NCI-H748 treated with DMSO at 0.1 percent for 48 hours (cell line): ENCODE results near the gene ZNF670.
"Not testable (repeated sequence)": the region's sequence is repeated elsewhere in the genome, so short reads cannot be mapped to it uniquely, and the experiment has no call there.

Experiments
- DNase-seq: peaks from one replicate; lab custom pipeline; 2025; lab: John Stamatoyannopoulos, UW

ZNF670 gene

DNA sequence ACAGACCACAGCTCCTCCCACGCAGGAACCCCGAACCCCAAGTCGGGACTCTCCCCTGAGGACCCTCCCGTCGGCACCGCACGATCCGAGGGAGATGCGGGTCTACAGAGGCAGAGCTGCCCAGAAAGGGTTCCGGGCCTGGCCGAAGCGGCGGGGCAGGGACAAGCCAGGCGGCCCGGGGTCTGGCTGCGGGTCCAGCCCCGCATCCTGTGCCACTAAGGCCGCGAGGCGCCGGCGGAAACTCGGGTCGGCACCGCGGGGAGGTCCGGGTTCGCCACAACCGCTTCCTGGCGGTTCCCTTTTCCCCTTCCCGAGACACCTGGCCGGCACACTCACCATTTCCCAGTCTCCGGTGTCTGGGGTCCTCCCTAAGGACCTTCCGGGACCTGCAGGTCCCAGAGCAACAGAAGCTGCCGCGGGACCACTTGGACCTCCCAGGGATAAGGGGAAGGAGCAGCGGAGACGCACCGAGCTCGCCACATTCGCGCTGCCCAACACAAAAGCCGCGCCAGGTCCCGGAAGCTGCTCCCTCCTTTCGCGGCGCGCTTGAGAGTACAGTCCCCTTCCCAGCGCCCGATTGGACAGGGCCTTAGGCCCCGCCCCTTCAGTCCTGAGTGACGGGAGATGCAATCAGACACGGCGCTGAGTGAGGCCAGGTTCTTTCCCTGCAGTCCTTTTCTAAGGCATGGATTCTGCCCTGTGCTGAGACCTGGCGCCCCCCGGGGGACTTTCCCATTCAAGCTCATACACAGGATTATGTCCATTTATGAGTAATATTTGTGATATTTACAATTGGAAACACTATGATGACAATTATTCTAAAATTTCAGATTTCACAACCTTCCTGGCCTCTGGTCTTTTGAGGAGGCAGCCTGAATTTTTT, at the start of gene ZNF670:
Gene ZNF670 (minus strand): TSS at position 554 of the 883 bp plus-strand sequence. CDS start 215 bp downstream, at position 339.
- DNase-seq = peak; percentile 91

DNA sequence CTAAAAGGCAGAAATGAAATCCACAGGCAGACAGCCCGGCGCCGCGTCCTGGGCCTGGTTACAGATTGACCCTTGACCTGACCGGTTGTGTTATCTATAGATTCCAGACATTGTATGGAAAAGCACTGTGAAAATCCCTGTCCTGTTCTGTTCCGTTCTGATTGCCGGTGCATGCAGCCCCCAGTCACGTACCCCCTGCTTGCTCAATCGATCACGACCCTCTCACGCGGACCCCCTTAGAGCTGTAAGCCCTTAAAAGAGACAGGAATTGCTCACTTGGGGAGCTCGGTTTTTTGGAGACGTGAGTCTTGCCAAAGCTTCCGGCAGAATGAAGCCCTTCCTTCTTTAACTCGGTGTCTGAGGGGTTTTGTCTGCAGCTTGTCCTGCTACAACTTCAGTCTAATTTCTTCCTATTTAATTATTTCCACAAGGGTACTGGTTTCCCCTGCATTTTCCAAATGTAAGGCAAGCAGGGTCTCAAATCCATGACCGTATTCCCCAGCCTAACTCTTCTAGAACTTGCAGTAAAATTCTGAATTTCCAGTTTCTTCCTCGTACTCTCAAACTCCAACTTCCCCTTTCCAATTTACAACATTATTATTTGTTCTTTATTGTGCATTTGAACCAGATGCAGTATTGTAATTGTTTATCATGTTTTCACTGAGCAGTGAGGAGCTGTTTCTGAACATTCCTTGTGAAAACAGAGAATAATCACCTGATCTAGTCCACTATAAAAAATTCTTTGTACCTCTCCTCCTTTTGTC, 49.1 kb upstream of the ZNF670 start:
- DNase-seq = not testable (repeated sequence)

DNA sequence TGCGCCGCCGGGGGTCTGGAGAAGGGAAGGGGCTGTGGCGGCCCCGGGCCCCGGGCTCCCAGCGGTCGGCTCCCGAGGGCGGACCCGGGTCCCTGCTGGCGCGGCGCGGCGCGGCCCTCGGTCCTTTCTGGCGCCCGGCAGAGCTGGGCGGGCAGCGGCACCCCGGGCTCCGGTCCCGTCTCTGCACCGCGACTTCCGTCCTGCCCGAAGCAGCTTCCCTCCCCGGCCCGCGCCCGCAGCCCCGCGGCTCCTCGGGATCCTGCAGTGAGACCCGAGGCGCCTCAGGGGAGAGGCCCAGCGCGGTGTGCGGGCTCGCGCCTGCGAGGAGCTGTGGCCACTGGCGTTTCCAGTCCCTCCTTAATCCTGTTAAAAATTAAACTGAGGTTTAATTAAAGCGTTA, 48.0 kb upstream of the ZNF670 start:
- DNase-seq = not testable (repeated sequence)

DNA sequence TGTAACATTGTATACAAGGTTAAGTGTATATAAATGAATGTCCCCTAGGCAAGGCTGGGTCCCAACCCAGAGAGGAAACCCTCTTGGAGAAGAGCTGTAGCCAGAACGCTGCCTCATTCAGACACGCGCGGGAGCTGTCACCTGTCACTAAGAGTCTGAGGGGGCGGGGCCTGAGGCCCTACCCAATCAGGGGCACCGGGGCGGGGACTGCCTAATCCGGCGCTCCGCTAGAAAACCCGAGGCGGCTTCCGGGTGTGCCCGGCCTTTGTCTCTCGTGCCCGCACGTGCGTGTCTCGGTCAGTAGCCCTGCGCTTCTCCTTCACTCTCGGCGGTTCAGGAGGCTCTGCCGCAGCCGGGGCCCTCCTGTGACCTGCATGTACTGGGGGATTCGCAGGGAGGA, 47.6 kb upstream of the ZNF670 start:
- not testable (repeated sequence) for DNase-seq

DNA sequence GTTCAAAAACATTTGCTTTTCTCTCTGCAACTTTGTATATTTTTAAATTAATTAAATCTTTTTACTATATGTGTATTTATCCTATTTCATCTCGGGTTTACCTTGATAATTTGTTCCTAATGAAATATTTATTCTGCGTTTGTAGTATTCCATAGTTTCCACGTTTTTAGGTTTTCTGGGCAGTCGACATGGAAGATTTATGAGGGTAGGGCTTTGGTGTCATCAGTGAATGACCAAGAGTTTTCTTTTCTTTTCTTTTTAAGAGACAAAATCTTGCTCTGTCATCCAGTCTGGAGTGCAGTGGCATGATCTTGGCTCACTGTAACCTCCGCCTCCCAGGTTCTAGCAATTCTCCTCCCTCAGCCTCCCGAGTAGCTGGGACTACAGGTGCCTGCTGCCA, 42.8 kb upstream of the ZNF670 start:
- DNase-seq = no peak

DNA sequence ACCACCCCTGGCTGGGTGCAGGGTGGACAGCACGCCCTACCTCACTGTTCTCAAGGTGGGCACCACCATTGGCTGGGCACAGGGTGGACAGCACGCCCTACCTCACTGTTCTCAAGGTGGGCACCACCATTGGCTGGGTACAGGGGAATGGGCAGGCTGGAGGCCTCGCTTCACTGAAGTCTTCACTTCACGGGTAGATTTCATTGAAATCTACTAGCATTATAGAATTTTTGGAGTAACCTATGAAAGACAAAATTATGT, 41.7 kb upstream of the ZNF670 start:
- DNase-seq = not testable (repeated sequence)

DNA sequence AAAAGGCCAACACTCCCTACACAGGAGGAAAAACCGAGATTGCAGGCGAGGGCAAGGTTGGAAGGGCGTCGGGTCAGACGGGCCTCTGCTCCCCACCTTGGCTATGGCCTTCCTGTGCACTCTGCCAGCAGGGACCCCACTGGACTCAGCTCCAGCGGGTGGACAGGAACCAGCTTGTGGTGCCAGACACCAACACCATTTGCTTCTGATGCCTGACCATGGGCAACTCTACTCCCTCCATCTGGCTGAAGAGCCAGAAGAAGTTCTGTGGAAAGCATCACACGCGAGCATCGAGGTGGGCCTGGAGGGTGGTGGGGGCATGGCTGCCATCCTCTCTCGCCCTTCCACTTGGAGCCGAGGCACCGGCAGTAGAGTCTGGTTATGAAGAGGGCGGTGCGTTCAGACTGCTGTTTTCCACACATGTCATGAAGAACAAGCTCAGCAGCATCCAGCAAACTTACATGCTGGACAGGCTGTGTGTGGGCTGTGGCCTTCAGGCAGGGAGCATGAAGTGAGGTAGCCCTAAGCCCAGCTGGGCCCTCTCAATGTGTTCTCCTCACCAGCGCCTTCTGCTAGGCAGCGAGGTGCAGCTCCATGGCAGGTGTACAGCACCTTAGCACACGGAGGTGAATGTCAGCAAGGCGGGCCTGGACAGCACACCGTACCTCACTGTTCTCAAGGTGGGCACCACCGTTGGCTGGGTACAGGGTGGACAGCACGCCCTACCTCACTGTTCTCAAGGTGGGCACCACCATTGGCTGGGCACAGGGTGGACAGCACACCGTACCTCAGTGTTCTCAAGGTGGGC, 41.2 kb upstream of the ZNF670 start:
- no peak for DNase-seq

- DNase-seq = no peak
Measured at GRCh38 chr1:247118946-247119446, 40.4 kb upstream of the ZNF670 start.

DNA sequence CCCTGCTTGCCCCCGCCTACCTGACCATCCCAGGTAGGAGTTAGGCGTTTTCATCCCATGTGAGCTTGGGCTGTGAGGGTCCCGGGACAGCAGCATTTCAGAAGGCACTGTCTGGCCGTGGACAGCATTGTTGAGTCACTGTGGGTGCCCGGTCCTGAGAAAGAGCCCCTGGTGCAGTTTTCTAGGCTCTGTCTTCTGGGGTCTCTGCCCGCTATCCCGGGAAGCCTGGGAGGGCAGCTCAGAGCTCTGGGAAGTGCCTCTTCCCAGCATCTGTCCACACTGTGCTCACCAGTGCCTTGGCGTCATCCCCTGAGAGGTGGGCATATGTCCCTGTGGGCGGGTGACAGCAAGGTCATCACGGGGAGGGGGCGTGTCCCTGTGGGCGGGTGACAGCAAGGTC, 36.9 kb upstream of the ZNF670 start:
- DNase-seq = no peak

GRCh38 chr1:247115141-247115510, 36.5 kb upstream of the ZNF670 start:
- DNase-seq = no peak

DNA sequence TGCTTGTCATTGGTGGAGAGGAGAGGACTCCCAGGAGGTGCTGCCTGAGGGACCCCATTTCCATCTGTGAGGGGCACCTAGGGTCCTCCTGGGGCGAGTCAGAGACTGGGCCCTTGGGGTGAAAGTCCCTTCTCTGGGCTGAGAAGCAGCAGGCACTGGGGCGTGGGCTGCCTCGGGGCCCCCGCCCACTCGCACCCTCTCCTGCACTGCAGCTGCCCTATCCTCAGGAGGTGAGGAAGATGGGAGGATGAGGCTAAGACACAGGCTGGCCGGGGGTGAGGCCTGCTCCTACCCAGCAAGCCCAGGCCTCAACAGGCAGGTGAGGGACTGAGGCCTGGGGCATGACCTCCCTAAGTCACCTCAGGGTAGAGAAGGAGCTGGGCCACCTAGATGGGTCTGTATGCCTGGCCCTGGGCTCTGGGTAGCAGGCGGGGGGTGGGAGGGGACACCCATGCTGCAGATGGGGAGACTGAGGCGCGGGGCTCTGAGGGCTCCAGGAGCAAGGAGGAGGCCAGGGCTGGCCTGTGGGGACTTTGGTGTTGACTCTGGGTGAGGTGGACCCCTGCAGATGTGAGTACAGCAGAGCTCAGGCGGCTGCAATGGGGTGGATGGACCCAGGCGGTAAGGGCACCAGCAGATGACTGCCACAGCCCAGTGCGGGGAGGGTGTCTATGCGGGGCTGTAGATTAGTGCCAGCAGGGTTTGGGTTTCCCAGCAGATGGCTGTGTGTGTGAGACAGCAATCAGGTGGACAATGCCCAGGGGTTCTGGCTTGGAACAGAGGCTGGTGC, 35.9 kb upstream of the ZNF670 start:
- DNase-seq = no peak

DNA sequence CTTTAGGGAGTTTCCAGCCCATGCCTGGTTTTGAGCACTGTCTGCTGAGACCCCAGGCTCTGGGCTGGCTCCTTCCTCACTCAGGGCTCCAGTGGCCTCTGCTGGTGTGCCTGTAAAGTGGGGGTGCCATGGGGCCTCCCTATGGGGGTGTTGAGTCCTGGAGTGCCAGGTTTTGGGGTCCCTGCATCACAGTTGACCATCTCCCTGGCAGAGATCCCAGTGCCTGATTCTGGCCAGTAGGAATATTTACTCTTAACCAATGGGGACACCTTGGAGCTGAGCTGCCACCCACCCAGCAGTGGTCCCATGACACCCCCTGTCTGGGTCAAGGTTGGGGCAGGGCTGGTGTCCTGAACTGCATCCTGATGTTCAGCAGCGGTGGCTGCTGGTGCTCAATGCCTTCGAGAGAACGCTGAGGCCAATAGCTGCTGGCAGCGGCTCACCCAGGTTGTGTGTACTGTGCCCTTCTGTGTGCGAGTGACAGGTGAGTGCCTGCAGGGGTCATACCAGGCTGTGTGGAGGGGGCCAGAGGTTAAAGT, 35.2 kb upstream of the ZNF670 start:
- no peak for DNase-seq

- no peak for DNase-seq
Measured at GRCh38 chr1:247113094-247113497, 34.5 kb upstream of the ZNF670 start.

DNA sequence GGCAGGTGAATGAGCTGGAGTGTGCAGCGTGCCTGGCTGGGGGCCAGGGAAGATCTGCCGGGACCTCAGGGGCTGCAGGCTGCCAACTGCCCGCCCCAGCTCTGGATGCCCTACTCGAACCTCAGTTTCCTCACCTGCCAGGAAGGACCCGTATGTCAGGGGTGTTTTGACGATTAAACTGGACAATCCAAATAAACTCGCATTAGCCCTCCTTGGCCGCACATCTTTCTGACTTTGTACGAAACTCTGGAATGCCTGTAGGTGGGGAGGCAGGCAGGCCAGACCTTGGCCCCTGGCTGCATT, 33.8 kb upstream of the ZNF670 start:
- DNase-seq = no peak

- DNase-seq = no peak
Measured at GRCh38 chr1:247111700-247112478, 33.3 kb upstream of the ZNF670 start.

- no peak for DNase-seq
Measured at GRCh38 chr1:247111259-247111699, 32.7 kb upstream of the ZNF670 start.

GRCh38 chr1:247110627-247111258, 32.1 kb upstream of the ZNF670 start:
- DNase-seq = no peak

DNA sequence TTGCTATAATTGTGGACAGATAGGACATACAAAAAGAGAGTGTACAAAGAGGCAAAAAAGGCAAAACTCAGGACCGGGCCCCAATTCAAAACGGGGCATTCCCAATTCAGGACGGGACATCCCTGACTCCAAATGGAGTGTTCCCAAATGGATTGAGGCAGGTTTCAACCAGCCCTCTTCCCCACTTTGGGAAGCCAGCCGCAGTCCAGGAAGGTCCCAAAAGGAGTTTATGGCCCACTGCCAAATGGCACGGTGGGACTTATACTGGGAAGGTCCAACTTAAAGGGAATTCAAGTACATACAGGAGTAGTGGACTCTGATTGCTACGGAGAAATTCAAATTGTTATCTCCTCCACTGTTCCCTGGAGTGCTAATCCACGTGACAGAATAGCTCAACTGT, 29.1 kb upstream of the ZNF670 start:
- no peak for DNase-seq

- DNase-seq = no peak
Measured at GRCh38 chr1:247105966-247106365, 27.4 kb upstream of the ZNF670 start.

DNA sequence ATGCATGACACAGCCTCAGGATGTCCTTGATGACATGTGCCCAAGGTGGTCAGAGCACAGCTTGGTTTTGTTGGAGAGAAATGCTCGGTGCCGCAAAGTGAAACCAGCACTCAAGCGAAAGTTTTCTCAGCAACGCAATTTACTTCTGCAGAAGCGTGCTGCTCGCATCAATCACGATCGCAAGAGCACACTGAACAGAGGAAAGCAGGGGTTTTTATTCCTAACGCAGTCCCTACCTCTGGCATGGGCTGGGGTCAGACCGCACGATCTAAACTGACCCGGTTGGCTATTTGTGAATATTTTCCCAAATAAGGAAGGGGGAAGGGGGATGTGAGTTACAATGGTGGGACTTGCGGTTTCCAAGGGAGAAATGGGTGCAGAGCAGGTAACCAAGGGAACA, 26.4 kb upstream of the ZNF670 start:
- no peak for DNase-seq
